ENCODE results near the gene RPA3. TPM values are rescaled to one million over a fixed set of nuclear protein-coding genes. Genes with fewer than 3 reads are reported as not detected.

Gene RPA3
- polyA plus RNA-seq, 1 donor, result 30.5 TPM

GRCh38 chr7:7698930-7699329 is 19.5 kb downstream of the RPA3 start:
- WGBS (ENCODE audit: insufficient coverage, low lambda C conversion rate), result no CpG with 5 or more reads among the region's 2 CpGs
- Histone ChIP-seq H3K27ac (ENCODE audit: low read length) (no peak overlapping the region), H3K27me3 (ENCODE audit: control insufficient read depth, insufficient read depth, low read length) (no peaks in the 10 kb centered on the region), H3K9me3 (ENCODE audit: control insufficient read depth, low read depth, low read length) (no peaks in the 10 kb centered on the region), H3K4me1 (ENCODE audit: control insufficient read depth, insufficient read depth, low read length) (no peaks in the 10 kb centered on the region), H3K4me3 (ENCODE audit: low read length) (no peak overlapping the region), H3K36me3 (ENCODE audit: control insufficient read depth, insufficient read depth, low read length) (no peaks in the 10 kb centered on the region)
- no peak for DNase-seq

GRCh38 chr7:7696458-7697119 is 21.8 kb downstream of the RPA3 start:
- H3K27me3 ChIP-seq (ENCODE audit: control insufficient read depth, insufficient read depth, low read length), result no peaks in the 10 kb centered on the region
- no peak for DNase-seq
- H3K9me3 ChIP-seq (ENCODE audit: control insufficient read depth, low read depth, low read length), result no peaks in the 10 kb centered on the region
- WGBS (ENCODE audit: insufficient coverage, low lambda C conversion rate), result 40% methylated on average over 1 of the region's 3 CpGs
- H3K4me3 ChIP-seq (ENCODE audit: low read length), result no peak overlapping the region
- no peak overlapping the region for H3K27ac ChIP-seq (ENCODE audit: low read length)
- H3K36me3 ChIP-seq (ENCODE audit: control insufficient read depth, insufficient read depth, low read length), result no peaks in the 10 kb centered on the region
- no peaks in the 10 kb centered on the region for H3K4me1 ChIP-seq (ENCODE audit: control insufficient read depth, insufficient read depth, low read length)

- H3K9me3 ChIP-seq (ENCODE audit: control insufficient read depth, low read depth, low read length), result no peaks in the 10 kb centered on the region
- DNase-seq, result no peak
- no peaks in the 10 kb centered on the region for H3K4me1 ChIP-seq (ENCODE audit: control insufficient read depth, insufficient read depth, low read length)
- no peaks in the 10 kb centered on the region for H3K27me3 ChIP-seq (ENCODE audit: control insufficient read depth, insufficient read depth, low read length)
- H3K36me3 ChIP-seq (ENCODE audit: control insufficient read depth, insufficient read depth, low read length), result no peaks in the 10 kb centered on the region
- WGBS (ENCODE audit: insufficient coverage, low lambda C conversion rate), result 100% methylated on average over 2 of the region's 5 CpGs
- no peak overlapping the region for H3K4me3 ChIP-seq (ENCODE audit: low read length)
- H3K27ac ChIP-seq (ENCODE audit: low read length), result no peak overlapping the region
Measured at GRCh38 chr7:7695111-7695817, 23.1 kb downstream of the RPA3 start.

GRCh38 chr7:7694542-7694941 is 23.9 kb downstream of the RPA3 start:
- Histone ChIP-seq H3K27ac (ENCODE audit: low read length) (no peak overlapping the region), H3K4me3 (ENCODE audit: low read length) (no peak overlapping the region), H3K9me3 (ENCODE audit: control insufficient read depth, low read depth, low read length) (no peaks in the 10 kb centered on the region), H3K36me3 (ENCODE audit: control insufficient read depth, insufficient read depth, low read length) (no peaks in the 10 kb centered on the region), H3K27me3 (ENCODE audit: control insufficient read depth, insufficient read depth, low read length) (no peaks in the 10 kb centered on the region), H3K4me1 (ENCODE audit: control insufficient read depth, insufficient read depth, low read length) (no peaks in the 10 kb centered on the region)
- no peak for DNase-seq
- 100% methylated on average over 1 of the region's 3 CpGs for WGBS (ENCODE audit: insufficient coverage, low lambda C conversion rate)

GRCh38 chr7:7693881-7694280 is 24.5 kb downstream of the RPA3 start:
- no peaks in the 10 kb centered on the region for H3K9me3 ChIP-seq (ENCODE audit: control insufficient read depth, low read depth, low read length)
- no peak overlapping the region for H3K4me3 ChIP-seq (ENCODE audit: low read length)

GRCh38 chr7:7688956-7689355 is 29.5 kb downstream of the RPA3 start:
- no peaks in the 10 kb centered on the region for H3K9me3 ChIP-seq (ENCODE audit: control insufficient read depth, low read depth, low read length)
- H3K36me3 ChIP-seq (ENCODE audit: control insufficient read depth, insufficient read depth, low read length), result no peaks in the 10 kb centered on the region
- H3K27ac ChIP-seq (ENCODE audit: low read length), result no peak overlapping the region
- no peaks in the 10 kb centered on the region for H3K4me1 ChIP-seq (ENCODE audit: control insufficient read depth, insufficient read depth, low read length)
- H3K4me3 ChIP-seq (ENCODE audit: low read length), result no peak overlapping the region
- H3K27me3 ChIP-seq (ENCODE audit: control insufficient read depth, insufficient read depth, low read length), result no peaks in the 10 kb centered on the region
- no CpG with 5 or more reads among the region's 4 CpGs for WGBS (ENCODE audit: insufficient coverage, low lambda C conversion rate)
- DNase-seq, result no peak

More at GRCh38 chr7:7693881-7694280, 24.5 kb downstream of the RPA3 start:
- Histone ChIP-seq H3K4me1 (ENCODE audit: control insufficient read depth, insufficient read depth, low read length) (no peaks in the 10 kb centered on the region), H3K36me3 (ENCODE audit: control insufficient read depth, insufficient read depth, low read length) (no peaks in the 10 kb centered on the region), H3K27me3 (ENCODE audit: control insufficient read depth, insufficient read depth, low read length) (no peaks in the 10 kb centered on the region), H3K27ac (ENCODE audit: low read length) (no peak overlapping the region)
- DNase-seq, result no peak

- Histone ChIP-seq H3K4me1 (ENCODE audit: control insufficient read depth, insufficient read depth, low read length) (no peaks in the 10 kb centered on the region), H3K4me3 (ENCODE audit: low read length) (no peak overlapping the region), H3K27ac (ENCODE audit: low read length) (no peak overlapping the region), H3K36me3 (ENCODE audit: control insufficient read depth, insufficient read depth, low read length) (no peaks in the 10 kb centered on the region), H3K27me3 (ENCODE audit: control insufficient read depth, insufficient read depth, low read length) (no peaks in the 10 kb centered on the region), H3K9me3 (ENCODE audit: control insufficient read depth, low read depth, low read length) (no peaks in the 10 kb centered on the region)
- WGBS (ENCODE audit: insufficient coverage, low lambda C conversion rate), result 90% methylated on average over 5 of the region's 6 CpGs
- DNase-seq, result no peak
Measured at GRCh38 chr7:7688310-7688709, 30.1 kb downstream of the RPA3 start.

GRCh38 chr7:7687800-7688199 is 30.6 kb downstream of the RPA3 start:
- Histone ChIP-seq H3K36me3 (ENCODE audit: control insufficient read depth, insufficient read depth, low read length) (no peaks in the 10 kb centered on the region), H3K9me3 (ENCODE audit: control insufficient read depth, low read depth, low read length) (no peaks in the 10 kb centered on the region), H3K27me3 (ENCODE audit: control insufficient read depth, insufficient read depth, low read length) (no peaks in the 10 kb centered on the region), H3K4me1 (ENCODE audit: control insufficient read depth, insufficient read depth, low read length) (no peaks in the 10 kb centered on the region), H3K27ac (ENCODE audit: low read length) (no peak overlapping the region), H3K4me3 (ENCODE audit: low read length) (no peak overlapping the region)
- WGBS (ENCODE audit: insufficient coverage, low lambda C conversion rate), result 83% methylated on average over 1 of the region's 1 CpG
- no peak for DNase-seq

- no peak overlapping the region for H3K4me3 ChIP-seq (ENCODE audit: low read length)
- H3K27ac ChIP-seq (ENCODE audit: low read length), result no peak overlapping the region
- H3K27me3 ChIP-seq (ENCODE audit: control insufficient read depth, insufficient read depth, low read length), result no peaks in the 10 kb centered on the region
- DNase-seq, result no peak
- WGBS (ENCODE audit: insufficient coverage, low lambda C conversion rate), result 71% methylated on average over 2 of the region's 2 CpGs
- H3K4me1 ChIP-seq (ENCODE audit: control insufficient read depth, insufficient read depth, low read length), result no peaks in the 10 kb centered on the region
- H3K9me3 ChIP-seq (ENCODE audit: control insufficient read depth, low read depth, low read length), result no peaks in the 10 kb centered on the region
- H3K36me3 ChIP-seq (ENCODE audit: control insufficient read depth, insufficient read depth, low read length), result no peaks in the 10 kb centered on the region
Measured at GRCh38 chr7:7686811-7687508, 31.4 kb downstream of the RPA3 start.

- Histone ChIP-seq H3K4me1 (ENCODE audit: control insufficient read depth, insufficient read depth, low read length) (peaks cover 2% of the 10 kb centered on the region), H3K4me3 (ENCODE audit: low read length) (no peak overlapping the region), H3K36me3 (ENCODE audit: control insufficient read depth, insufficient read depth, low read length) (no peaks in the 10 kb centered on the region), H3K9me3 (ENCODE audit: control insufficient read depth, low read depth, low read length) (no peaks in the 10 kb centered on the region), H3K27me3 (ENCODE audit: control insufficient read depth, insufficient read depth, low read length) (no peaks in the 10 kb centered on the region), H3K27ac (ENCODE audit: low read length) (no peak overlapping the region)
- no CpG with 5 or more reads among the region's 5 CpGs for WGBS (ENCODE audit: insufficient coverage, low lambda C conversion rate)
- no peak for DNase-seq
Measured at GRCh38 chr7:7682861-7683260, 35.5 kb downstream of the RPA3 start.

Data from large intestine (tissue), 3 donors.